Measurements from ENCODE around the gene REG4.
"Not testable (repeated sequence)": the region's sequence is repeated elsewhere in the genome, so short reads cannot be mapped to it uniquely, and the experiment has no call there.

Gene REG4

GRCh38 chr1:119811387-119811786 lies at the start of gene REG4:
Gene REG4, minus strand, starts transcription at chr1:119811460. Its CDS starts 2,691 bp downstream, at chr1:119808769.
- DNase-seq (no peak), ATAC-seq (no peak)

- ATAC-seq (peak; percentile 83), DNase-seq (no peak)
Measured at GRCh38 chr1:119859647-119860046, 48.4 kb upstream of the REG4 start.

GRCh38 chr1:119858556-119859214 lies 47.4 kb upstream of the REG4 start:
- ATAC-seq, DNase-seq: not testable (repeated sequence)

GRCh38 chr1:119858126-119858525 lies 46.9 kb upstream of the REG4 start:
- ATAC-seq (no peak), DNase-seq (no peak)

- ATAC-seq (no peak), DNase-seq (no peak)
Measured at GRCh38 chr1:119853155-119853554, 41.9 kb upstream of the REG4 start.

GRCh38 chr1:119844206-119844605 lies 32.9 kb upstream of the REG4 start:
- not testable (repeated sequence) for DNase-seq

GRCh38 chr1:119841306-119841705 lies 30.0 kb upstream of the REG4 start:
- DNase-seq, result no peak

More at GRCh38 chr1:119844206-119844605, 32.9 kb upstream of the REG4 start:
- ATAC-seq, result not testable (repeated sequence)

GRCh38 chr1:119840745-119841144 lies 29.5 kb upstream of the REG4 start:
- no peak for DNase-seq
- no peak for ATAC-seq

More at GRCh38 chr1:119841306-119841705, 30.0 kb upstream of the REG4 start:
- ATAC-seq, result no peak

- ATAC-seq (no peak), DNase-seq (no peak)
Measured at GRCh38 chr1:119838236-119838635, 27.0 kb upstream of the REG4 start.

GRCh38 chr1:119834990-119835389 lies 23.7 kb upstream of the REG4 start:
- ATAC-seq (no peak), DNase-seq (no peak)

GRCh38 chr1:119831027-119831426 lies 19.8 kb upstream of the REG4 start:
- no peak for ATAC-seq

GRCh38 chr1:119829625-119830024 lies 18.4 kb upstream of the REG4 start:
- DNase-seq (no peak), ATAC-seq (no peak)

More at GRCh38 chr1:119831027-119831426, 19.8 kb upstream of the REG4 start:
- DNase-seq, result no peak

GRCh38 chr1:119829006-119829405 lies 17.7 kb upstream of the REG4 start:
- not testable (repeated sequence) for DNase-seq, ATAC-seq

GRCh38 chr1:119828266-119828665 lies 17.0 kb upstream of the REG4 start:
- DNase-seq (no peak), ATAC-seq (no peak)

- ATAC-seq, result no peak
- no peak for DNase-seq
Measured at GRCh38 chr1:119827010-119827409, 15.8 kb upstream of the REG4 start.

GRCh38 chr1:119822406-119822805 lies 11.1 kb upstream of the REG4 start:
- no peak for DNase-seq
- ATAC-seq, result no peak

GRCh38 chr1:119818181-119818580 lies 6.9 kb upstream of the REG4 start:
- DNase-seq (no peak), ATAC-seq (no peak)

GRCh38 chr1:119816407-119816806 lies 5.1 kb upstream of the REG4 start:
- no peak for ATAC-seq
- no peak for DNase-seq

- no peak for ATAC-seq
- DNase-seq, result no peak
Measured at GRCh38 chr1:119815928-119816327, 4.7 kb upstream of the REG4 start.

GRCh38 chr1:119815361-119815760 lies 4.1 kb upstream of the REG4 start:
- no peak for DNase-seq
- ATAC-seq, result no peak

- ATAC-seq (no peak), DNase-seq (no peak)
Measured at GRCh38 chr1:119814288-119814687, 3.0 kb upstream of the REG4 start.

- ATAC-seq (peak; percentile 30), DNase-seq (no peak)
Measured at GRCh38 chr1:119811985-119812557, 811 bp upstream of the REG4 start.

GRCh38 chr1:119808972-119809550 lies 2.2 kb downstream of the REG4 start:
- DNase-seq, result peak; percentile 75
- peak; percentile 77 for ATAC-seq

- DNase-seq (no peak), ATAC-seq (no peak)
Measured at GRCh38 chr1:119808491-119808890, 2.8 kb downstream of the REG4 start.
